Stimulated activated CD4-positive, alpha-beta T cell treated with anti-CD3 and anti-CD28 coated beads, Interleukin-15, amount 100 ng/mL, for 48 hours (primary cell): ENCODE measurements around the gene FAM76B.
"Not testable (repeated sequence)": the region's sequence is repeated elsewhere in the genome, so short reads cannot be mapped to it uniquely, and the experiment has no call there.

ENCODE experiments used
- DNase-seq, 2 donors: peaks; one replicate each; pipeline ENCODE4 v3.0.0-alpha.2; 2020; ENCODE audit warnings: low read depth in 2 of 2

Gene FAM76B

DNA sequence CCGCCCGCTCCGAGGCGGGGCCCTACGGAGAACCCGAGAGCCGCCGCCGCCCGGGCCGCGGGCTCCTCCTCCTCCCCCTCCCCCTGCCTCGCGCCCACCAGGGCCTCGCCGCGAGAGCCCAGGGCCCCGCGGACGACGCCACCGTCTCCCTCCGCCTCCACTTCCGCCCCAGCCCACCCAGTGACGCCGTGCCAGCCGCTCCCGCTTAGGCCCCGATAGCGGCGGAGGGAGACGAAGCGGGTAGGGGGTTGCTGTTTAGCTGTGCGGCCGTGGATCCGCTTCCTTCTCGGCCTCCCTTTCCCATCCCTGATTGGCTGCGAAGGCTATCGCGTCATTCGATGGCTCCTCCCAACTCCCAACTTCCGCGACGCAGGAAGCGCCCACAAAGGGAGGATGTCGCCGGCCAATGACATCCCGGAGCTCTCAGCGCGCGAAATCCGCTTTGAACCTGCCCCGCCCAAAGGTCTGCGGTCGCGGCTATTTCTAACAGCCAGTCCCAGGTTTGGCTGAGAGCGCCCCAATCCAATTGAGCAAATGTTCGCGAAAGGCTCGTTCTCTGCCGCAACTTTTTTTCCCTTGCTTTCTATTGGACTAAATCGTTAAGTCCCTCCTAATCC is at the start of gene FAM76B:
TSS of gene FAM76B (minus strand) at position 277 of the 617 bp plus-strand sequence. CDS start 304 bp downstream, outside the sequence.
- peak; percentile 94 to 95 for DNase-seq

DNA sequence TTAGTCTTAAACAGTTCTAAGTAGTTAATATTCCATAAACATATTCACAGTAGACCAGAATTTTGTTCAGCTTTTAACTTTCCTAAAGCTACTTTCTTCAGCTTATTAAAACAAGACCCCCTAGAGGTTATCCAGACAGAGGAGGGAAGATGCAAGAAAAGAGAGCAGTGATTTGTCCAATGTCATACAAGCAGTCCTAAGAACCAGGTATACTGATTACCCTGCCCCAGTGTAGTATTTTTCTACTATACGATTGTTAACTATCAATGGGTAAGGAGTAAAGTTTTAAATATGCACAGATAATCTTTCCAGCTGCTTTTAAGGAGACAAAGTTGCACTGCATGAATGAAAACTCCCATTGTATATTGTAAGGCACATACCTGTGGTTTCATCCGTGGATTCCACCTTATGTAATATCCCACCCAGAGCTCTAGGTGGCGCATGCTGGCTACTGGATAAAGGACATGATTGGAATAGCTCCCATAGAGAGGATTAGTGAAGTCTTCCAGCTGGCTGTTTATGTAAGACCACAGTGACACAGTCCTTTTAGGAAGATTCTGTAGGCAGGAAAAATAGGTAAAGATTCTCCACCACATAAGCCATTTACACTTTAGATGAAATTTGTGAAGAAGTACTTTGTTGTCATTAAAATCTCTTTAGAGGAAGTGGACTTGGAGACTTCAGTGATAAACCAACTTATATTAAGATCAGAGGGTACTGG is 46.3 kb upstream of the FAM76B start:
- DNase-seq, result peak; percentile 11 to 25

DNA sequence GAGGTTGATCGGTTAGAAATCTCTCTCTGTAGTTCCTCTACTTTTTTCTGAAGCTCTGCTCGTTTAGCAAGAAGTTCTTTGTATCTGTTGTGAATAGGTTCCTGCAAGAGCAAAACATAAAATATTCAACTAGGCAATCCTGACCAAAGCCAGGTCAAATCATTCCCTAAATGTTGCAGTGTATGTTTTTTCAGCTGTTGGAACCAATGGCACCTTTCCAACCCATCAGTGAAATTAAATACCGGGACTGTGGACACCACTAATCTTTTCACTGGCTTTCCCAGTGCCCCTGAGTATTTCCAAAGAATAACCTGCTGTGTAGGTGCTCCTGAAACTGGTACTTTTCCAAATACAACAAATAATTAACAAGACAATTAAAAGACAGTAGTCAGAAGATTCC is 45.8 kb upstream of the FAM76B start:
- no peak for DNase-seq

DNA sequence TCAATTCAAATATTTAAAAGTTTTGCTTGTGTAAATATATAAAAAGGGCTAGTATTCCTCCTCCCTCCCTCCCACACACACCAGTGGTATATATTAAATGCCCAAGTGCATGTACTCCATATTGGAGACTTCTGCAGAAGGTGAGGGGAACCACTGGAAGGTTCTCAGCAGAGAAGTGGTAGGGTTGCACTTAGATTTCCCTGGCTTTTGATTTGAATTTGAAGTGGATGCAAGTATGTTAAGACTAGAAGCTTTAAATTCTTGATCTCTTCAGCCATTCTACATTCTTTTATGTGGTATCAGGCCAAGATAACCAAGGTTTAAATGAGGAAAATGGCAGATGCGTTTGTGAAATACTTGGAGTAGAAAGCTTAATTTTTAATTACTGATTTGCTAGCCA is 43.8 kb upstream of the FAM76B start:
- no peak for DNase-seq

DNA sequence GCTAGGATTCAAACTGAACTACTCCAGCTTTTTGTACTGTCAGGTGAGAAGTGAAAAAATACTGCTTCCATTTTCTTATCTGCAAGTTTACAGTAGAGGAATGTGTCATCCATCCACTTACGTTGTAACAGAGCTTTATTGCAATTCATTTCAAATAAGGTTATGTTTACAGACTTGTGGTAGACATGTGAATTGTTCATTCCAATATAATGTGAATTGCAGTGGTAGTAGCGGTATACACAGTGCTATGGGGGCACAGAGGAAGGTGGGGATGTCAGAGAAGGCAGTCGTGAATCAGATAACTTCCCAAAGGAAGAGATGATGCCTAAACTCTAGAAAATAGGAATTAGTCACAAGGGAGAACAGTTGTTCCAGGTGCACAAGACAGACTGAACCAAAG is 43.2 kb upstream of the FAM76B start:
- no peak for DNase-seq

DNA sequence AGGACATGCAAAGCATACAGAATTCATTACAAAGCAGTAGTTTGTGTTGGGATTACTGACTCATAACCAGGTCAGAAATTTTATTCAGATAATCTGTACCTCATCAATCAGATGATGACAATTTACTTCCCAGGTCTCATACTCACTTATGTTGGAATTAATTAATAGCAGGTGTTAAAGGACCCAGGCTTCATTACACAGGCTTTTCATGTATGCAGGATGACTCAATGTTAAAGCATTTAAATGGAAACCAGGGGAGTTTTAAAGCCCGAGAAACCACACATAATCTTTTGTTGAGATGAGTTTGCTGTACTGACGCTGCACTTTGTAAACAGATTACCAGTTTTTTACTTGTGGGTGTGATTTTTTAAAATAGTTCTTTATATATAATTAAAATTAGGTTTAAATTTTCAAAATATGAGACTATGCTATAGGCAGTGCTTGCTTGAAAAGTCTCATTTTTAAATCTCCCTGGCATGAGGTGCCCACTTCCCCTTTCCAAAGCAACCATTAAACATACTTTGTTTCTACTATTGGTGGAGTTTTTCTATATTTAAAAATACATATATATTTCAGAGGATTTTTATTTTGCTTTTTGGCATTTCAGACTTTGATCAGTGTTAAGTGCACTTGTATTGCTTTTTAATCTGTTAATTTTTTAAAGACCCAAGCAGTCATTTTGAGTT is 41.8 kb upstream of the FAM76B start:
- no peak for DNase-seq

DNA sequence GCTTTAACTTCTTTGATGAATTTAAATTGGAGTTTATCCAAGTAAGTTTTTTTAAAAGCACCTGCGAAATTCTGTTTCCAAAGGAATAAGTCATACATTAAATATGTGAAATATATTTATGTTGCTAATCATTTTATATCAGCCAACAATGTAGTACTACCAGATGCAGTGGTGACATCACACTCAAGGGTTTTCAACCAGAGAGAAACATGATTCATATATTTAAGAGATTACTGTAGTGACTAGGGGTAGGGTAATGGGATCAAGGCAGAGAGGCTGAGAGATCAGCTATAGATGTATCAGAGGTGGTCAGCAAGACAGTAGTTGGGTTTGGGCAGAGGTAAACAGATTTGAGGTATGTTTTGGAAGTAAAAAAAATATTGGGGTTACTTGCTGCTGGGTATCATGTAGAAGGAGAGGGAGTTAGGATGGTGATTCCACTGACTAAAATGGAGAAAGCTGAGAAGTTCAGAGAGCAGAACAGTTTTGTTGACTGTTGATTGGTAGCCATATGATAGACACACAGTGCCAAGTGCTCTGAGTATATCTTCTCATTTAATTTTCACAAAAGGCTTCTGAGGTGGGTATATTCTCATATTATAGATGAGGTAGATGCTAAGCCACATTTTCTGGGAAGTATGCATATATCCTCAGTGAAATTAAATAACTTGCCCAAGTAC is 40.1 kb upstream of the FAM76B start:
- DNase-seq, result no peak

DNA sequence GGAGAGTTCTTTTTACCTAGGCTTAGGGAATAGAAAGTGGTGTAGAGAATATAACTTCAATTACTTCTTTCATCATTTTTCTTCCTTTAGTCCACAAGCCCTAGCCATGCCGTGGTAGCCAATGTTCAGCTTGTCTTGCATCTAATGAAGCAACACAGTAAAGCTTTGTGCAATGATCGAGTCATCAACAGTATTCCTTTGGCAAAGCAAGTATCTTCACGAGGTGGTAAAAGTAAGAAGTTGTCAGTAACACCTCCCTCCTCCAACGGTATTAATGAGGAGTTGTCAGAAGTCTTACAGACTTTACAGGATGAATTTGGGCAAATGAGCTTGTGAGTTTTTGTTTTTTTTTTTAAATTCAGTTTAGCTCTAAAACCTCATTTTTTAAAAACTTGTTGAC is 38.1 kb upstream of the FAM76B start:
- no peak for DNase-seq

DNA sequence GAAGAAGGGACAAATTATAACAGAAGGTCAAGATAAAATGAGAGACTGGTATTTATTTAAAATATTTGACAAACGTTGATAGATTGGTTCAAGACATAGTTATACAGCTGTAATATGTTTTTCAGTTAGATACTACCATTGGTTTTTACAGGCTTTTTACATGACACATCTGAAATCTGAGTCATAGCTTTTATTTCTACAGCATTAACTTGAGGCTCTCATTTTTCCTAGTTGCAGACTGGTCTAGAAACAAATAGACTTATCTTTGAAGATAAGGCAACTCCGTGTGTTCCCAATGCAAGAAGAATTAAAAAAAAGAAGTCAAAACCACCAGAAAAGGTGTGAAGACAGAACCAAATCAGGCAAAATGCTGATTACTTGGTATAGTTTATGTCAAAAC is 32.1 kb upstream of the FAM76B start:
- no peak for DNase-seq

DNA sequence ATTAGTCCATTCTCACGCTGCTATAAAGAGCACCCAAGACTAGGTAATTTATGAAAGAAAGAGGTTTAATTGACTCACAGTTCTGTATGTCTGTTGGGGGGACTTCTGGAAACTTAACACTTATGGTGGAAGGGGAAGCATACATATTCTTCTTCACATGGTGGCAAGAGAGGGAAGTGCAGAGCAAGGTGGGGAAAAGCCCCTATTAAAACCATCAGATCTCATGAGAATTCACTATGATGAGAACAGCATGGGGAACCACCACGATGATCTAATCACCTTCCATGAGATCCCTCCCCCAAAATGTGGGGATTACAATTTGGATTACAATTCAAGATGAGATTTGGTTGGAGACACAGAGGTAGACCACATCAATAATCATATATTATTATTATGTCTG is 26.5 kb upstream of the FAM76B start:
- no peak for DNase-seq

DNA sequence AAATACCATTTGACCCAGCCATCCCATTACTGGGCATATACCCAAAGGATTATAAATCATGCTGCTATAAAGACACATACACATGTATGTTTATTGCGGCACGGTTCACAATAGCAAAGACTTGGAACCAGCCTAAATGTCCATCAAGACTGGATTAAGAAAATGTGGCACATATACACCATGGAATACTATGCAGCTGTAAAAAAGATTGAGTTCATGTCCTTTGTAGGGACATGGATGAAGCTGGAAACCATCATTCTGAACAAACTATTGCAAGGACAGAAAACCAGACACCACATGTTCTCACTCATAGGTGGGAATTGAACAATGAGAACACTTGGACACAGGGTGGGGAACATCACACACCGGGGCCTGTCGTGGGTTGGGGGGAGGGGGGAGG is 21.5 kb upstream of the FAM76B start:
- not testable (repeated sequence) for DNase-seq

DNA sequence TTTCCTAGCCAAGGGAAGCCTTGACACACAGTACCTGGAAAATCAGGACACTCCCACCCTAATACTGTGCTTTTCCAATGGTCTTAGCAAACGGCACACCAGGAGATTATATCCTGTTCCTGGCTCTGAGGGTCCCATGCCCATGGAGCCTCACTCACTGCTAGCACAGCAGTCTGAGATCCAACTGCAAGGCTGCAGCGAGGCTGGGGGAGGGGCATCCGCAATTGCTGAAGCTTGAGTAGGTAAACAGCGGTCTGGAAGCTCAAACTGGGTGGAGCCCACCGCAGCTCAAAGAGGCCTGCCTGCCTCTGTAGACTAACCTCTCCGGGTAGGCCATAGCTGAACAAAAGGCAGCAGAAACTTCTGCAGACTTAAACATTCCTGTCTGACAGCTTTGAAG is 16.9 kb upstream of the FAM76B start:
- not testable (repeated sequence) for DNase-seq

DNA sequence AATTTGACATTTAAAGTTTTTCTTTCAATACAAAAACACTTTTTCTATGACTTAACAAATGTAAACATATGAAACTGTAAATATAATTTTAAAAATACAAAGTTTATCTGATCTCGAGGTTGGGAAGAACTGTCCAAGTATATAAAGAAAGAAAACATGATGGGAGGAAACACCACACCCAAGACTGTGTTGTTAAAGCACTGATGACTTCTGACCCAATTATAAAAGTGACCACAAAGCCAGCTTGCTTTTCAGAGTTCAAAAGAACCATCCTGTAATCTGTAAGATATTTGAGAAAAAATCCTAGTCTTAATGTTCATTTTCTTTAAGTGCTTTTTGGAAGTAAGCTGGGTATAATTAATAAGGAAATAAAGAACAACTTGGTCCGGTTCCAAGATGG is 16.3 kb upstream of the FAM76B start:
- DNase-seq, result no peak

DNA sequence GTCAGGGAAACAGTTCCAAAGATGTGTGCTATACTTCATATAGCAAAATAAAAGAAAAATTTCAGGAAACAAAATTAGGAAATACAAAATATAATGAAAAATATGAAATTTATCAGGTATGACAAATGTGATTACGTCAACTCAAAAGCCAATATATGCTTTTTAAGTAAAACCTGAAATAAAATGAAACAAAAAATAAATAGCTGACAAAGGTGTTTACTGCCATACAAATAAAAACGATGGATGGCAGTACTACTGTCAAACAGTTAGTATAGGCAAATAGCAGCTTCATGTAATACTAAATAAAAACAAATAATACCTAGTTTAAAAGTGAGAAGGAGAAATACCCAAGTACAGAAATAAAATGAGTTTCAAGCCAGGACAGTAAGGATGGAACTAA is 14.4 kb upstream of the FAM76B start:
- no peak for DNase-seq

DNA sequence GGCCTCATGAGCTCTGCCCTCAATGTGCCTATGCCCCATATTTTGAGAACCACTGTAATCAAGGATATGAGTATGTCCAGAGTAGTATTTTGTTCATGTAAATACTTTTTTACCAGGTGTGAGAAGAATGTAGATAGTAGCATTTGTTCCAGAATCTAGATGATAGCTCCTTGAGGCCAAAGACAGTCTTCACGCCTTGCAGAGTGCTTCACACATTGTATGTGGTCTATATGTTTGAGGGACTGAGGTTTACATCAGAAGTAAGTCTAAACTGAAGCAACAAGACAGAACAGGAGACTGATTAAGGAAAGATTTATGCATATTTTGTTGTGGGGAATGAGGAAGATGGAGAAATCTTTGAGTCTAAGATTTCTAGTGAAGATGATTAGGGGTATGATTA is 13.2 kb upstream of the FAM76B start:
- DNase-seq, result no peak

DNA sequence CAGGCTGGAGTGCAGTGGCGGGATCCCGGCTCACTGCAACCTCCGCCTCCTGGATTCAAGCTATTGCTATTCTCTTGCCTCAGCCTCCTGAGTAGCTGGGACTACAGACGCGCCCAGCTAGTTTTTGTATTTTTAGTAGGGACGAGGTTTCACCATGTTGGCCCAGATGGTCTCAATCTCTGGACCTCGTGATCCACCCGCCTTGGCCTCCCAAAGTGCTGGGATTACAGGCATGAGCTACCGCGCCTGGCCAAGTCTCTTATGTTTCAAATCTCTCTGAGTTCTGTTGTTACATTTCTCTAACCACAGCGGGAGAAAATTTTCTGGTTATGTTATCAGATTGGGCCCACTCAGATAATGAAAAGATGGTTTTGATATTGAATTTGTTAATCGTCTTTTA is 10.9 kb upstream of the FAM76B start:
- DNase-seq, result no peak

DNA sequence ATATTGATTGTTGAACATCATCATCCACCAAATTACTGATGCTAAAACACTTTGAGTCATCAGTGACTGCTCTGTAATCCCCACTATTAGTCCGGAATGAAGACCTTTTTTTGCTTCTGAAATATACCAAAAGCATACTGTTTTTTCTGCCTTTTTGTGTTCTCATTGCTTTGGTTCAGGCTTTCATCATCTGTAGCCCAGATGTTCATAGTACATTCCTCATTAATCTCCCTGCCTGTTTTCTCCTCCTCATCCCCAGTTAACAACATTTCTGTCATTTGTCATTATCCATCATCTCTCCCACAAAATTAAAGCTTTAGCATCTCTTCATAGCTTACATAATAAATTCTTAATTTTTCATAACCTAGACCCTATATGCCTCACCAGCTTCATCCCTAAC is 10.0 kb upstream of the FAM76B start:
- no peak for DNase-seq

DNA sequence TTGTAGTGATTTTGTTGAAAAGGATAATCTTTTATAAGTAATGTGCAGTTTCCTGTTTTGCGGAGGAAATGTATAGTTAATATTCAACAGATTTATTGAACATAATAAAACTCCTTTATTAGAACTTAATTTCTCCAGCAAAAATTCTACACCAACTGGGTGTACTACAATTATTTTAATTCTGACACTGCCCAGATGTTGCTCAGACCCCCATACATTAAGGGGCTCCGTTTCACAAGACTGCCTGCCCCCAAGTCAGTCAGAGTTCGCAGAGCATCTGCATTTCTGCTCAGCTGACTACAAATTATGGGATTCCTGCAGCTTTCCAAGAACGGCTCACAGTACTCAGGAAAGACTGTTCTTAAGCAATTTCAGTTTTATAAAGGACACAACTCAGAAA is 6.9 kb upstream of the FAM76B start:
- DNase-seq, result no peak

DNA sequence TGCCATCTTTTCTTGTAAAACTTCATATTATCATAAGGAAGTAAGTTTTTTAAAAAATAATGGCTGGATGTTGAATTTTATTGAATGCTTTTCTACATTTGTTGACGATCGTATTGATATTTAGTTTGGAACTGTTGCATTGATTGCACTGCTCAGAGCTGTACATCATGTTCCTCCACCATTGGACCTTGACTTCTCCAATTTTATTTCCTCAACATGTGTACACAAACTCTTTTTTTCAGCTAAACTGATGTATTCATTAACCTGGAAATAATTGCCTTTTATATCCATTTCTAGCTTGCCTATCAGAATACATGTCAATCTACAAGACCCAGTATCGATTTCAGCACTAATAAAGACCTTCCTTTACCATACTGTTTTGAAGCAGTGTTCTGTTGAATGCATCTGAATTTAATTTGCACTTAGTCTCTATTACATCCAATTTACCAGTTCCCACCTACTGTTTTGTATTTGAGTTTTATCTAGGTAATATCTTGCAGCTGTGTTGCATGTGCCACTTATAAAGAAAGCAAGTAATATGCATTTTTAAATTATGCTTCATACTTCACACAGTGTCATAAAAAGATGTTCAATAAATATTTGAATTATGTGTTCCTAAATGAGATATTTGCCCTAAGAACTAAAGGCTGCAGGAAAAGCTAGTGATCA is 6.2 kb upstream of the FAM76B start:
- no peak for DNase-seq

DNA sequence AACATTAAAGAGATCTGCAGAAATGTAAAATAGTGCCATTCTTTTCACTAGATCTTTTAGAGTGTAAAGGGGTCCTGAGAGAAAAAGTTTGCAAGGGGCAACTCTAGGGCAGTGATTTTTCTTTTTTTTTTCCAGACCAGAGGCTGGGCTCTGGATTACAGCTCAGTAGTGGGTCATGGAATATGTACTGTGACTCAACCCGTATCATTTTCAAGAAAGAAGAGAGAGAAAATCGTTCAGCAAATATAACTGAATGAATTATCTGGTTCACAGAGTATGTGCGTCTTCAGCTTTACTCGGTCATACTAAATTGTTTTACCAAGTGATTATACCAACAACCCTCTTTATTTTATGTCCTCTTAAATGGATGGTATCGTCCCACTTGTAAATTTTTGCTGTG is 4.5 kb upstream of the FAM76B start:
- no peak for DNase-seq

DNA sequence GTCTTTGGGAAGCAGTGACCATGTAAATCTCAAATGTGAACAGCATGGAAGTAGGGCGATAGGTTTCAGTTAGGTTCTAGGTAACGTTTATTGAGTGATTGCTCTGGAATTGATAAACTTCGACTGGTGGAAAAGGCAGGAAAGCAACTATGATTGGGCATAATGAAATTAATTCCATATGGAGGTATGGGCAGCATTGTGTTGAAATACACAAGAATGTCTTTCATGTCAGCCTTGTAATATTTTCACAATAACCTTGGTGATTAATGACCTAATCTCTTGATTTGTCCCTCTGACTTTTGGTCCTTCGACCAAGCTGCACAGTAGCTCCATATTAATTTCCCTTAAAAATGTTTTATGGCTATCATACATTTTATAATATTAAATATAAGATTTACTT is 3.5 kb upstream of the FAM76B start:
- DNase-seq, result no peak

DNA sequence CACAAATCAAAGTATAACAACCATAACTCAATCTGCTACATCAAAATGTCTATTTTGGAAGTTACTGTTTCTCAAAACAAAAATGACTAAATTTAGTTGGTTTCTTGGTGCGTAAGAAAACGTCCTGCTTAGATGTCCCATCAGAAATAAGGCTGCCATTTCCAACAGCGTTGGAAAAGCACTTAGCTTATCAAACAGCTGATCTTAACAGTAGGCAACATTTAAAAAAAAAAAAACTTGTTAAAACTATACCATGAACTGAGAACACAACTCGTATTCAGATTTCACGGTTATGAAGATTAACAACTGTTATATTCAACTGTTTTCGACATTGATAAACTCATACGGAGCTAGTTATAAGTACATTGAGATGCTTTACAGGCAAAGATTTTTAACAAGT is 3.1 kb upstream of the FAM76B start:
- DNase-seq, result no peak
